ENCODE data around the gene TCTN1. TPM values are rescaled to one million over a fixed set of nuclear protein-coding genes. Genes with fewer than 3 reads are reported as not detected.
"Not testable (repeated sequence)": the region's sequence is repeated elsewhere in the genome, so short reads cannot be mapped to it uniquely, and the experiment has no call there.

TCTN1 gene
- polyA plus RNA-seq, 1 donor from 2014 or later, result 24.2 TPM

DNA sequence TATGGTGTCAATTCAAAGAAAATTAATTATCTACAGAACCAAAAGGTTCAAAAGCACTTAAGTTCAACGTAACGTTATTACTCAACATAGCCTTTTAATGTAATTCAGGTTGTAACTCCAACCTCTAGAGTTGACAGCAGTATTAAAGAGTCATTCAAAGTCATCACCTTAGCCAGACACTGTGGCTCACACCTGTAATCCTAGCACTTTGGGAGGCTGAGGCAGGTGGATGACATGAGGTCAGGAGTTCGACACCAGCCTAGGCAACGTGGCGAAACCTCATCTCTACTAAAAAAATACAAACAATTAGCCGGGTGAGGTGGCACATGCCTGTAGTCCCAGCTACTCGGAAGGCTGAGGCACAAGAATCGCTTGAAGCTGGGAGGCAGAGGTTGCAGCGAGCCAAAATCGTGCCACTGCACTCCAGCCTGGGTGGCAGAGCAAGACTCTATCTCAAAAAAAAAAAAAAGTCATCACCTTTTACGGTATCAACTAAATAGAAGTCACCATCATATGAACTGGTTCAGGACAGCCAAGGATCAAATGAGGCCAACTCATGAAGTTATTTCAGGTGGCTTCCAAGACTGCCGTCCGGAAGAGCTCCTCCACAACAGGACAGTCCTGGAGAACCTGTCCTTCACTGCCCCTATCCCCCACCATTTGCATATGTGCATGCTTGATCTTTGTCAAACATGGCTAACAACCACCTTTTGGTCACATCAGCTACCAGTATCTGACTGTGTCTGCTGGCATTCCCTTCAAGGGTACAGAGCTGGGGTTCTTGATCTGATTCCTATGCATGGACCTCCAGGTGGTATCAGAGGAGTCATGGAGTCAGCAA, 35.0 kb upstream of the TCTN1 start:
- Mint-ChIP-seq H3K27me3 (no peaks in the 10 kb centered on the region), H3K27ac (peak overlapping the region; percentile 77 to 95 (median 94)), H3K9me3 (no peaks in the 10 kb centered on the region), H3K4me1 (peaks cover 50 to 67% (median 56%) of the 10 kb centered on the region in 3 donors), H3K4me3 (peak overlapping the region; percentile 67 to 96 (median 92)), H3K36me3 (no peaks in the 10 kb centered on the region)

- Mint-ChIP-seq H3K27me3 (no peaks in the 10 kb centered on the region), H3K4me3 (peak overlapping the region; percentile 67 to 96 (median 92)), H3K36me3 (no peaks in the 10 kb centered on the region), H3K27ac (peak overlapping the region; percentile 77 to 95 (median 94)), H3K4me1 (peaks cover 47 to 72% (median 52%) of the 10 kb centered on the region in 3 donors), H3K9me3 (no peaks in the 10 kb centered on the region)
These were observed 34.2 kb upstream of the TCTN1 start for GRCh38 chr12:110579535-110580253.

DNA sequence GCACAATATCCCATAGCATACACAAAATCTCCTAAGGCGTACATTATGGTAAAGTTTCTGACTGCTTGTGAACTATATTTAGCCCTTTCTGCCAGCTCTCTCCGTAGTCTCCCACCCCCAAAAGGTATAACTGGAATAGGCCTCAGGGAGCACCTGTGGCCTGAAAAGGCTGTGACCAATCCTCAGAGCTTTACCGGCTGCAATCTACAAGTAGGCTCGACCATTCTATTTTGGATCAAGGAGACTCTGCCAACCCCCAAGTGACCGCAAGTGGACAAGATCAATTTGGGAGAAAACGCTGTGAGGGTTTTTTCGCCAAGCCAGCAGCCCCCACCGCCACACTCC, 32.0 kb upstream of the TCTN1 start:
- Mint-ChIP-seq H3K36me3 (no peaks in the 10 kb centered on the region), H3K4me1 (peaks cover 39 to 63% (median 42%) of the 10 kb centered on the region in 3 donors), H3K4me3 (peak overlapping the region; percentile 90 to 96 (median 93)), H3K9me3 (no peaks in the 10 kb centered on the region), H3K27ac (peak overlapping the region; percentile 88 to 97 (median 96)), H3K27me3 (no peaks in the 10 kb centered on the region)

DNA sequence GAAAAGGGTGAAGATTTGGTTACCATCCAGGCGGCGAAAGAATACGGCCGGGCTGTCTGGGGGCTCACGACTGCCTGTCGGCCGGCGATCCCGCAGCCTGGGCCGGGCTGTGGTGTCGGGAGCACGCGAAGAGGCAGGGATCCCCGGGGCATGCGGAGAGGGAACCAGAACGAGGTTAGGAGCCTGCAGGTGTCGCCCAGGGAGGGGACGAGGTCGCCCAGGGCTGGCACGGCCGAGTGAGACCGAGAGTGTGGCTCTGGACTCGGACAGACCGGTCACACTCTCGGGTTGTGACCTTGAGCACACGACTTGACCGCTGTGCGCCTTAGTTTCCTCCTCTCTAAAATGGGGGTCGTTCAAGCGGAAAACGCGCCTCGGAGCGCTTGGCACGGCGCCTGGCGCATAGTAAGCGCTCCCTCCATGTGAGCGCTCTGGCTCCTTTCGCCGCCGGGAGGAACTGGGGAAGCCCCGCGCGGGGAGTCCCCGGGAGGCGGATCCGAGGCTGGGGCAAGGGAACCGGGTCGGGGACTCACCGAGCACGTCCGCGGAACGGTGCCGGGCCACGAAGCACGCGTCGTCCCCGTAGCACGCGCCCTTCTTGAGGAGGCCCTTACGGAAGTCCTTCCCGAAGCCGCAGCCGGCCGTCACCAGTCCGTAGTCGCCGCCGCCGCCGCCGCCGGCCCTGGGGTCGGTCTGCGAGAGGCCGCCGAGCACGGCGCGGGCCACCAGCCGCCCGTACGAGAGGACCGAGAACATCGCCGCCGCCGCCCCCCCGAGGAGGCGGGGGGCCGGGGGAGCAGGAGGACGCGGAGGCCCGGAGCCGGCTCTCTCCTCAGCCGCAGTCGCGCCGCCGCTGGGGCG, 31.4 kb upstream of the TCTN1 start:
- no peaks in the 10 kb centered on the region for H3K9me3 Mint-ChIP-seq
- H3K4me1 Mint-ChIP-seq, result peaks cover 37 to 60% (median 43%) of the 10 kb centered on the region in 3 donors
- H3K27ac Mint-ChIP-seq, result peak overlapping the region; percentile 96 to 98 (median 97)

GRCh38 chr12:110583137-110584059, 30.5 kb upstream of the TCTN1 start, which contains the start of gene PPTC7:
TSS of gene PPTC7 (minus strand) at chr12:110583318. CDS start at chr12:110583031, 287 bp downstream.
- Mint-ChIP-seq H3K9me3 (no peaks in the 10 kb centered on the region), H3K36me3 (no peaks in the 10 kb centered on the region), H3K4me3 (peak within 1 kb of the TSS; percentile 90 to 96 (median 94)), H3K27ac (peak within 1 kb of the TSS; percentile 96 to 98 (median 98)), H3K27me3 (no peaks in the 10 kb centered on the region), H3K4me1 (peaks cover 28 to 52% (median 34%) of the 10 kb centered on the region in 3 donors)

More for the DNA sequence above, 31.4 kb upstream of the TCTN1 start:
- Mint-ChIP-seq H3K4me3 (peak overlapping the region; percentile 90 to 96 (median 93)), H3K36me3 (no peaks in the 10 kb centered on the region), H3K27me3 (no peaks in the 10 kb centered on the region)

DNA sequence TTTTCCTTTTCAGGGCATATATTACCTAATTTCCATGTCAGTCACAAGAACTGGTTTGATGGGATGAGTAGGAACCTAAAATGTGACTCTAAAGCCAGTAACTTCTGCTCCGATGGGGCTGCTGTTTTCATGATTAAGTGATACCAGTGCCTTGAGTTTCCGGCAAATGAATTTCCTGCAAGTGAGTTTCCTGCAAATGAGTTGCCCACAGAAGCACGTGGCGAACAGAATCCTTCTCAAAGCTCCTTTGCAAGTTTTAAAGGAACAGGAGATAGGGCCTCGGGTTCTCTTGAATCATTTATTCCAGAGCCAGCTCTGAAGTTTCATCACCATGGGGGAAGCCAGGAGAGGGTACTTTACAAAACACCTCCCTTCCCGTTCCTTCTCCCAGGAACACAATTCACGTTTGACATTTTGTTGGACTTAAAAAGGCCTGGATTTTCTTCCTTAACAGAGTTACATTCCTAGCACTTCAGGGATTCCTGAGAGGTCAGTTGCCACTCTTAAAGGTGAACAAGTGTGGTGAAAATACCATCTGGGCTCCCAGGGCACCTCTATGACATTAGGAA, 28.6 kb upstream of the TCTN1 start:
- peak overlapping the region in 2 of 3 donors; percentile 35 to 51 for H3K27ac Mint-ChIP-seq
- no peaks in the 10 kb centered on the region for H3K36me3 Mint-ChIP-seq
- no peaks in the 10 kb centered on the region for H3K9me3 Mint-ChIP-seq
- peak overlapping the region in 2 of 4 donors; percentile 58 to 90 for H3K4me3 Mint-ChIP-seq
- peaks cover 29 to 44% (median 34%) of the 10 kb centered on the region in 3 donors for H3K4me1 Mint-ChIP-seq
- no peaks in the 10 kb centered on the region for H3K27me3 Mint-ChIP-seq

- peak overlapping the region in 1 of 3 donors; percentile 29 for H3K27ac Mint-ChIP-seq
- not testable (repeated sequence) for H3K9me3 Mint-ChIP-seq, H3K36me3 Mint-ChIP-seq, H3K27me3 Mint-ChIP-seq, H3K4me3 Mint-ChIP-seq
- H3K4me1 Mint-ChIP-seq, result peaks cover 39 to 43% (median 40%) of the 10 kb centered on the region in 3 donors
These were observed 26.8 kb upstream of the TCTN1 start for GRCh38 chr12:110587102-110587501.

DNA sequence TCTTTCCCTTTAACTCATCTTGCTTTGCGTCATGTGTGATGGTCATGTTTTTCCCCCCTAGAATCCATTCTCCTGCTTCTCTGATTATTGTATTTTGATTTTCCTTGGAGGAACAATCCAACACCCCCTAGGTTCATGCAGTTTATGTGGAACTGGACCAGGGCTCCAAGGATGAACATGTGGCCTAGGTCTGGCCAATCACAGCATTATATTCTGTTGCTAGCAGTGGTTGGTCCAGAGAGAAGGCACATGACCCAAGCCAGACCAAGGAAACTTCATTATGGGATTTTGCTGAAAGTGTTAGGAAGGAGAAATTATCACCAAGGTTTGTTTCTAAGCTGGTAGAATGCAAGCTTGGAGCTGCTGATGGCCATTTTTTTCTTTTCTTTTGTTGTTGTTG, 23.9 kb upstream of the TCTN1 start:
- Mint-ChIP-seq H3K4me3 (peak overlapping the region in 3 of 4 donors; percentile 74 to 91 (median 79)), H3K27me3 (peaks cover 3% of the 10 kb centered on the region), H3K9me3 (no peaks in the 10 kb centered on the region), H3K27ac (peak overlapping the region; percentile 96 to 99 (median 98)), H3K4me1 (peaks cover 24 to 34% (median 30%) of the 10 kb centered on the region in 3 donors), H3K36me3 (no peaks in the 10 kb centered on the region)

DNA sequence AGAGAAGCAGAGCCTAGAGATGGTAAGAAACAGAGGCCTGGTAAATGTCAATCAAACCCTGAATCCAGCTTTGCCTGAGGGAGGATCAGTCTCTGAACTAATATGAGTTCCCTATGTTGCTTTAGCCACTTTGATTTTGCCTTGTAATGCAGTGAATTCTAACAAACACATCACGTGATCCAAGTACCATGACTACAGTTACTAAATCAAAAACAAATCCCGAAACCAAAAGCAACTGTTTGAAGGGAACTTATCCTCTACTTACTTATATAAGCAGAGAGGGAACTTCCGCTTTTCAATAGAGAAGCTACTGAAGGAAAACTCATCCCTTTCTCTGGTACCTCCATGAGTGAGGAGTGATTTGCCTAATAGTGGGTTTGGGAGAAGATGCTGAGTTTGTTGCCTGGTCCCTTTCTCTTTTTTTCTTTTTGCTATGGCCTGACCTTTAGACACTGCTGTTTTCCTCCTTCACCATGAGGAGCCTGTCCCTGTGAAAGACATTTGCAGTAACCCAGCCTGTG, 23.1 kb upstream of the TCTN1 start:
- H3K27me3 Mint-ChIP-seq, result peaks cover 3% of the 10 kb centered on the region
- peak overlapping the region; percentile 26 to 91 (median 73) for H3K4me3 Mint-ChIP-seq
- H3K27ac Mint-ChIP-seq, result peak overlapping the region; percentile 96 to 99 (median 98)
- H3K4me1 Mint-ChIP-seq, result peaks cover 22 to 29% (median 26%) of the 10 kb centered on the region in 3 donors
- H3K36me3 Mint-ChIP-seq, result no peaks in the 10 kb centered on the region
- H3K9me3 Mint-ChIP-seq, result no peaks in the 10 kb centered on the region

DNA sequence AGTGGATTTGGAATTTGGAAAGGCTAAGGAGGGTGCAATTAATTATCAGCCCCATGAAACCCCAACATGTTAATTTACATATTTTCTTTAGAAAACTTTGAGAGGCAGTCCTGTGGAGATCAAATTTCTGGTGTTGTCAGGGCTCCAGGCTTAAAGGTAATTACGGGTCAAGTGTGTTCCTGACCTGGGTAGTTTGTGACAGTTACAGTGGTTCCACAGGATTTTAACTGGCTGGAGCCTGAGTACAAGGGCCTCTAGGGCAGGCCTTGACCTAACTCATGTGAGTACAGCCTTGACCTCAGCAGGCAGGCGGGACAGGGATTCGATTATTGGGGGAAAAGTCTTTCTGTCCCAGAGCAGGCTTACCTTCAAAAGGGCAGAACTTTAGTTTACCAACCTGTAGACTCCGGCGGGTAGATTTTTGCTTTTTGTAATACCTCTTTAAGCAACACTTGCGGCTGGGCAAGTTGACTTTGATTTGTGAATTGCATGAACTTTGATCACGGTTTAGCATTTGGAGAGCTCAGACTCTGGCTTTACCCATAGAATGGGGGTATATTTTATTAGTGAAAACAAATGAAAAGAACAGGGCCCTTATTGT, 22.4 kb upstream of the TCTN1 start:
- Mint-ChIP-seq H3K27me3 (peaks cover 3% of the 10 kb centered on the region), H3K4me1 (peaks cover 22 to 29% (median 26%) of the 10 kb centered on the region in 3 donors), H3K36me3 (no peaks in the 10 kb centered on the region), H3K4me3 (peak overlapping the region; percentile 10 to 91 (median 61)), H3K9me3 (no peaks in the 10 kb centered on the region), H3K27ac (peak overlapping the region; percentile 96 to 99 (median 98))

DNA sequence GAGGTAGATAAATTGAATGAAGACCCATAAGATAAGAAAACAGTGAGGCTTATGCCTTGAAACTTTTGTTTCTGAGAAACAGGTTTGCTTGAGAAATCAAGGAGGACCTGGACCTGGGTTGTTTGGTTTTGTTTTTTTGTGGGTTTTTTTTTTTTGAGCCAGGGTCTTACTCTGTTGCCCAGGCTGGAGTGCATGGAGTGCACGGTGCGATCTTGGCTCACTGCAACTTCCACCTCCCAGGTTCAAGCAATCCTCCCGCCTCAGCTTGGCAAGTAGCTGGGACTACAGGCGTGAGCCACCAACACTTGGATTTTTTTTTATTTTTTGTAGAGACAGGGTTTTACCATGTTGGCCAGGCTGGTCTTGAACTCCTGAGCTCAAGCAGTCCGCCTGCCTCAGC, 21.9 kb upstream of the TCTN1 start:
- no peaks in the 10 kb centered on the region for H3K9me3 Mint-ChIP-seq
- peaks cover 22 to 29% (median 26%) of the 10 kb centered on the region in 3 donors for H3K4me1 Mint-ChIP-seq
- H3K36me3 Mint-ChIP-seq, result no peaks in the 10 kb centered on the region
- H3K27ac Mint-ChIP-seq, result peak overlapping the region; percentile 96 to 99 (median 98)
- H3K4me3 Mint-ChIP-seq, result no peak overlapping the region
- H3K27me3 Mint-ChIP-seq, result peaks cover 3% of the 10 kb centered on the region

GRCh38 chr12:110592919-110593318, 21.0 kb upstream of the TCTN1 start:
- peaks cover 22 to 27% (median 26%) of the 10 kb centered on the region in 3 donors for H3K4me1 Mint-ChIP-seq
- H3K27ac Mint-ChIP-seq, result peak overlapping the region in 2 of 3 donors; percentile 62 to 73
- H3K36me3 Mint-ChIP-seq, H3K27me3 Mint-ChIP-seq, H3K4me3 Mint-ChIP-seq, H3K9me3 Mint-ChIP-seq: not testable (repeated sequence)

DNA sequence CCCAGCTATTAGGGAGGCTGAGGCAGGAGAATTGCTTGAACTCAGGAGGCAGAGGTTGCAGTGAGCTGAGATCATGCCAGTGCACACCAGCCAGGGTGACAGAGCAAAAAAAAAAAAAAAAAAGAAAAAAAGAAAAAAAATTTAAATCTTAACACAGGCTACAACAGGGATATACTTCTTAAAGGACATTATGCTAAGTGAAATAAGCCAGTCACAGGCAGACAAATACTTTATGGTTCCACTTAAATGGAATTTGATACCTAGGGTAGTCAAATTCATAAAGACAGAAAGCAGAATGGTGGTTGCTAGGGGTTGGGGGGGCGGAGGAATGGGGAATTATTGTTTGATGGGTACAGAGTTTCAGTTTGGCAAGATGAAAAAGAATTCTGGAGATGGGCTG, 16.0 kb upstream of the TCTN1 start:
- peaks cover 14 to 19% (median 18%) of the 10 kb centered on the region in 3 donors for H3K4me1 Mint-ChIP-seq
- H3K36me3 Mint-ChIP-seq, result no peaks in the 10 kb centered on the region
- H3K27ac Mint-ChIP-seq, result no peak overlapping the region

More for the DNA sequence above, 16.0 kb upstream of the TCTN1 start:
- no peaks in the 10 kb centered on the region for H3K9me3 Mint-ChIP-seq
- H3K27me3 Mint-ChIP-seq, result no peaks in the 10 kb centered on the region
- no peak overlapping the region for H3K4me3 Mint-ChIP-seq

All from IgD-negative memory B cell (primary cell).